ENCODE results near the gene FAM131C.

Gene FAM131C

GRCh38 chr1:16101623-16102022 lies 28.2 kb upstream of the FAM131C start:
- Histone ChIP-seq H3K4me3 (ENCODE audit: low read depth, low read length) (no peak overlapping the region), H3K36me3 (ENCODE audit: control insufficient read depth in 2 of 2, insufficient read depth in 1 of 2, low read length in 2 of 2) (no peaks in the 10 kb centered on the region), H3K27ac (ENCODE audit: extremely low read depth, low read depth, low read length) (no peak overlapping the region), H3K9me3 (ENCODE audit: control insufficient read depth, insufficient read depth, low read depth, low read length) (no peaks in the 10 kb centered on the region), H3K4me1 (ENCODE audit: control insufficient read depth, insufficient read depth, low read length) (no peaks in the 10 kb centered on the region)
- ChIA-PET POLR2A (no interaction called here), CTCF (interaction anchor here (2.4 kb wide), 1 partner anchor 19 kb away, joined by 18 read pairs; no protein-coding TSS in a partner anchor)
- TF ChIP-seq ZNF335 (tag by site-specific recombination; conservative IDR thresholded peaks at IDR 0.05): no peak
- TF ChIP-seq ZNF777 (tag by site-specific recombination; IDR thresholded peaks at IDR 0.05; ENCODE audit: borderline replicate concordance): no peak
- no peak for TF ChIP-seq ZBTB11 (tag by site-specific recombination; conservative IDR thresholded peaks at IDR 0.05; ENCODE audit: low read depth)
- no peak for TF ChIP-seq ZNF548 (tag by site-specific recombination; IDR thresholded peaks at IDR 0.05)
- TF ChIP-seq ZNF23 (tag by site-specific recombination; IDR thresholded peaks at IDR 0.05; ENCODE audit: borderline replicate concordance): no peak

- CTCF ChIA-PET: interaction anchor here (0.6 to 4.3 kb wide), 3 partner anchors 17 to 66 kb away, joined by 3 to 22 read pairs (median 5); no protein-coding TSS in a partner anchor
- H3K4me3 ChIP-seq (ENCODE audit: low read depth, low read length): no peak overlapping the region
Measured at GRCh38 chr1:16099412-16099811, 26.0 kb upstream of the FAM131C start.

GRCh38 chr1:16095447-16095846 lies 22.0 kb upstream of the FAM131C start:
- H3K4me3 ChIP-seq (ENCODE audit: low read depth, low read length): no peak overlapping the region
- H3K4me1 ChIP-seq (ENCODE audit: control insufficient read depth, insufficient read depth, low read length): no peaks in the 10 kb centered on the region
- ChIA-PET POLR2A (no interaction called here), CTCF (interaction anchor here (0.6 kb wide), 1 partner anchor 25 kb away, joined by 3 read pairs; no protein-coding TSS in a partner anchor)
- H3K36me3 ChIP-seq (ENCODE audit: control insufficient read depth in 2 of 2, insufficient read depth in 1 of 2, low read length in 2 of 2): no peaks in the 10 kb centered on the region
- H3K9me3 ChIP-seq (ENCODE audit: control insufficient read depth, insufficient read depth, low read depth, low read length): no peaks in the 10 kb centered on the region
- no peak for TF ChIP-seq ZNF18 (tag by site-specific recombination; IDR thresholded peaks at IDR 0.05)
- no peak for TF ChIP-seq ZNF302 (tag by site-specific recombination; IDR thresholded peaks at IDR 0.05; ENCODE audit: low read depth)
- no peak for TF ChIP-seq ZNF707 (tag by site-specific recombination; IDR thresholded peaks at IDR 0.05)
- TF ChIP-seq SCRT1 (tag by site-specific recombination; IDR thresholded peaks at IDR 0.05; ENCODE audit: borderline replicate concordance): no peak
- TF ChIP-seq ZNF549 (tag by site-specific recombination; IDR thresholded peaks at IDR 0.05): no peak
- TF ChIP-seq ZSCAN23 (tag by site-specific recombination; IDR thresholded peaks at IDR 0.05): no peak
- no peak for TF ChIP-seq ZNF366 (tag by site-specific recombination; conservative IDR thresholded peaks at IDR 0.05)
- no peak for TF ChIP-seq ZNF350 (tag by site-specific recombination; IDR thresholded peaks at IDR 0.05)
- no peak for TF ChIP-seq ZBTB7A (tag by site-specific recombination; IDR thresholded peaks at IDR 0.05; ENCODE audit: low read depth)
- H3K27ac ChIP-seq (ENCODE audit: extremely low read depth, low read depth, low read length): no peak overlapping the region

More at GRCh38 chr1:16099412-16099811, 26.0 kb upstream of the FAM131C start:
- Histone ChIP-seq H3K27ac (ENCODE audit: extremely low read depth, low read depth, low read length) (no peak overlapping the region), H3K9me3 (ENCODE audit: control insufficient read depth, insufficient read depth, low read depth, low read length) (no peaks in the 10 kb centered on the region), H3K4me1 (ENCODE audit: control insufficient read depth, insufficient read depth, low read length) (no peaks in the 10 kb centered on the region), H3K36me3 (ENCODE audit: control insufficient read depth in 2 of 2, insufficient read depth in 1 of 2, low read length in 2 of 2) (no peaks in the 10 kb centered on the region)
- POLR2A ChIA-PET: no interaction called here
- TF ChIP-seq ZNF473 (tag by site-specific recombination; IDR thresholded peaks at IDR 0.05): no peak
- TF ChIP-seq RBAK (tag by site-specific recombination; IDR thresholded peaks at IDR 0.05): no peak
- TF ChIP-seq ZBTB8A (tag by site-specific recombination; IDR thresholded peaks at IDR 0.05): no peak
- no peak for TF ChIP-seq ZNF239 (tag by site-specific recombination; IDR thresholded peaks at IDR 0.05)
- no peak for TF ChIP-seq ZNF223 (tag by site-specific recombination; IDR thresholded peaks at IDR 0.05)
